NCI-H2227 (cell line): ENCODE data around the gene PLXND1.
A peak's percentile ranks its signal among the peaks of the same experiment; 100 is the strongest.

ENCODE experiments used
- DNase-seq: peaks from one replicate; lab custom pipeline; 2025; ENCODE audit not compliant: unreplicated experiment; lab: John Stamatoyannopoulos, UW

The PLXND1 gene

GRCh38 chr3:129565902-129566301 lies 40.6 kb downstream of the PLXND1 start:
- no peak for DNase-seq

- DNase-seq = no peak
Observed at GRCh38 chr3:129564981-129565644, 41.4 kb downstream of the PLXND1 start.

- DNase-seq = no peak
Observed at GRCh38 chr3:129563850-129564535, 42.5 kb downstream of the PLXND1 start.

- no peak for DNase-seq
Observed at GRCh38 chr3:129563332-129563731, 43.1 kb downstream of the PLXND1 start.

- no peak for DNase-seq
Observed at GRCh38 chr3:129562803-129563202, 43.7 kb downstream of the PLXND1 start.

GRCh38 chr3:129561619-129562248 lies 44.7 kb downstream of the PLXND1 start:
- no peak for DNase-seq

- DNase-seq = no peak
Observed at GRCh38 chr3:129560911-129561594, 45.4 kb downstream of the PLXND1 start.

GRCh38 chr3:129560269-129560787 lies 46.1 kb downstream of the PLXND1 start:
- DNase-seq = no peak

- DNase-seq = no peak
Observed at GRCh38 chr3:129559565-129560079, 46.9 kb downstream of the PLXND1 start.

- no peak for DNase-seq
Observed at GRCh38 chr3:129558772-129559564, 47.5 kb downstream of the PLXND1 start.

- no peak for DNase-seq
Observed at GRCh38 chr3:129558081-129558771, 48.2 kb downstream of the PLXND1 start.

GRCh38 chr3:129557548-129557894 lies 49.0 kb downstream of the PLXND1 start:
- DNase-seq = no peak

- no peak for DNase-seq
Observed at GRCh38 chr3:129556890-129557547, 49.5 kb downstream of the PLXND1 start.

GRCh38 chr3:129556358-129556695 lies 50.1 kb downstream of the PLXND1 start:
- DNase-seq = no peak

- no peak for DNase-seq
Observed at GRCh38 chr3:129555616-129556357, 50.7 kb downstream of the PLXND1 start.

GRCh38 chr3:129555153-129555550 lies 51.3 kb downstream of the PLXND1 start:
- DNase-seq = no peak

- no peak for DNase-seq
Observed at GRCh38 chr3:129554356-129555152, 51.9 kb downstream of the PLXND1 start.

GRCh38 chr3:129553719-129554118 lies 52.8 kb downstream of the PLXND1 start:
- peak; percentile 25 for DNase-seq
